Cerebellar nuclear complex (tissue), 1 donor: ENCODE data around the gene MARCHF2.
"Not testable (repeated sequence)": the region's sequence is repeated elsewhere in the genome, so short reads cannot be mapped to it uniquely, and the experiment has no call there.

Experiments
- DNase-seq, 2 experiments: peaks; one replicate each; lab custom pipeline; 2025; lab: John Stamatoyannopoulos, UW

MARCHF2 gene

DNA sequence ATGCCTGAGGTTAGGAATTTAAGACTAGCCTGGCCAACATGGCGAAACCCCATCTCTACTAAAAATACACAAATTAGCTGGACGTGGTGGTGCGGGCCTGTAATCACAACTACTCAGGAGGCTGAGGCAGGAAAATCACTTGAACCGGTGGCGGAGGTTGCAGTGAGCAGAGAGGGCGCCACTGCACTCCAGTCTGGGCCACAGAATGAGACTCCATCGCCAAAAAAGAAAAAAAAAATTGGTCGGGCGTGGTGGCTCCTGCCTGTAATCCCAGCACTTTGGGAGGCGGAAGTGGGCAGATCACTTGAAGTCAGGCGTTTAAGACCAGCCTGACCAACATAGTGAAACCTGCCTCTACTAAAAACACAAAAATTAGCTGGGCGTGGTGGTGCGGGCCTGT is 2.4 kb upstream of the MARCHF2 start:
- DNase-seq, result not testable (repeated sequence)

DNA sequence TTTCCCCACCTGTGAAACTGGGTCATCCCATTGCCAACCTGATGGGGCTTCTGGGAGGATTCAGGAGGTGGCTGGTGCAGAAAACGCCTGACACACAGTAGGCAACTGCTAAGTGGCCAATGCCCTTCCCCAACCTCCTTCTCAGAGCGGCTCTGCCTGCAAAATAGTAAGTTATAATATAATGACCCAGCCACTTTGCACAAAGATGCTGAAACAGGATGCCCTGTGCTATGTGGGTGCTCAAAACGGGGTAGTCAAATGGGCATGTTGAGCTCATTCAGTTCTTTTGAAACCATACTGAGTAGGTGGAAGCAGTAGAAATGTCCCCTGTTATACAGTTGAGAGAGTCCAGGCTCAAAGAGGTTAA is 507 bp downstream of the MARCHF2 start:
- DNase-seq, result no peak

DNA sequence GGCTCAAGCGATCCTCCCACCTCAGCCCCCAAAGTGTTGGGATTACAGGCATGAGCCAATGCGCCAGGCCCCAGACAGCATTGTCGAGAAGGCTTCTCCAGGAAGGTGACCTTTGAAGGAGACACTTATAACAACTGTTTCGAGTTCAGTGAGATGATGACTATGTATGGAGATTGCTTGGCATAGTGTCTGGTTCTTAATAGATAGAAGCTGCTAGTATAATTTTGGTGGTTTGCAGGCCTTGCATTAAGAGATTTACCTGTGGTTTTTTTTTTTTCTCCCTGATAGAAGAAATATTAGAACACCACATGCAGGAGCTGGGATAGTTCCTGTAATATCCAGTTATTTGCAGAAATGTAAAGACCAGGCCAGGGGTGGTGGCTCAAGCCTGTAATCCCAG is 3.7 kb downstream of the MARCHF2 start:
- DNase-seq, result no peak

DNA sequence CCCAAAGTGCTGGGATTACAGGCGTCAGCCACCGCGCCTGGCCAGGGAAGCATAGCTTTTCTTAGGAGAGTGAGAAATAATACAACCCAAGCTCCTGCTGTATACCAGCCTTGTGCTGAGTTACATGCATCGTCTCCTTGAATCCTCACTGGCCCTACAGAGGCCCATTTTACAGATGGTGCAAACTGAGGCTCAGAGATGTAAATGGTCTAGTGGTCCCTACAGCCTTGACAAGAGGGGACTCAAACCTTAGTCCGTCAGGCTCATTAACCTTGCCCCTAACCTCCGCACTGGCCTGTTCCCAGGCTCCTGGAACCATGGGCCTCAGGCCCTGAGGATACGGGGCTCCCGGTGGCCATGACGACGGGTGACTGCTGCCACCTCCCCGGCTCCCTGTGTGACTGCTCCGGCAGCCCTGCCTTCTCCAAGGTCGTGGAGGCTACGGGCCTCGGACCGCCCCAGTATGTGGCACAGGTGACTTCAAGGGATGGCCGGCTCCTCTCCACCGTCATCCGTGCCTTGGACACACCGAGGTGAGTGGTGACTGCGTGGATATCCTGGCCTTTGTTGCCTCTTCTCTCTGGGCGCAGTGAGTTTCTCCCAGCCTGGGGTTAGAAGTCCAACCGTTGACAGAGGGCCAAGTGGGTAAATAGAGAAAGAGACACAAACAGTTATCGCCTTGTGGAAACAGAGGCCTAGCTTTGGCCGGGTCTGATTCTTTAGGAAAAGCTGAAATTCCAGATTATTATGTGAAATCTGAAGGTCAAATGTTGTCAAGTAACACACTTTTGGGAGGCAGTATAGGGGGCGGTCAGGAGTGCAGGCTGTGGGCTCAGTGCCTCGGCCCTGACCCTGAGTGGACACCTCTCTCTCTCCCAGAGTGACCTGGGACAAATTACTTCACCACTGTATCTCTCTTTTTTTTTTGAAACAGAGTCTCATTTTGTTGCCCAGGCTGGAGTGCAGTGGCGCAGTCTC is 8.7 kb downstream of the MARCHF2 start:
- DNase-seq, result no peak

DNA sequence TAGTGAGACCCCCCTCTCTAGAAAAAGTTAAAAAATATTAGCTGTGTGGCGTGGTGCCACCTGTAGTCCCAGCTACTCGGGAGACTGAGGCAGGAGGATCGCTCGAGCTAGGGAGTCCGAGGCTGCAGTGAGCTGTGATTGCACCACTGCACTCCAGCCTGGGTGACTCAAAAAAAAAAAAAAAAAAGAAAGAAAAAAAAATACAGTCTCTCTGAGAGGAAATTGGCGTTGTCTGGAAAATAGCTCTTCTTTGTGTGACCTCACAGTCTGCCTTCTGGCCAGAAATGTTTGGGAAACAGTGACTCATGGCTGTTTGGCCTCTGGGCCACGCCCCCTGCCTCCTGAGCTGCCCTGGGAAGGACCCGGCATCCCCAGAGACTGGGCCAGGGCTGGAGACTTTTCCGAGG is 10.7 kb downstream of the MARCHF2 start:
- DNase-seq, result no peak

DNA sequence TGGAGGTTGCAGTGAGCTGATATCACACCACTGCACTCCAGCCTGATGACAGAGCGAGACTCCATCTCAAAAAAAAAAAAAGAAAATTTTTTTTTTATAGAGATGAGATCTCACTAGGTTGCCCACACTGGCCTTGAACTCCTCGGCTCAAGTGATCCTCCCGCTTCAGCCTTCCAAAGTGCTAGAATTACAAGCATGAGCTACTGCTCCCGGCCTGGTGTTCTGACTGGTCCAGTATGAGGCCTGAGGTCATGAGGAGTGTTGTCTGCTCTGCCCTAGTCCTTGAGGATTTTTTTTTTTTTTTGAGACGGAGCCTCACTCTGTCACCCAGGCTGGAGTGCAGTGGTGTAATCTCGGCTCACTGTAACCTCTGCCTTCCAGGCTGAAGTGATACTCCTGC is 12.2 kb downstream of the MARCHF2 start:
- DNase-seq, result not testable (repeated sequence)

DNA sequence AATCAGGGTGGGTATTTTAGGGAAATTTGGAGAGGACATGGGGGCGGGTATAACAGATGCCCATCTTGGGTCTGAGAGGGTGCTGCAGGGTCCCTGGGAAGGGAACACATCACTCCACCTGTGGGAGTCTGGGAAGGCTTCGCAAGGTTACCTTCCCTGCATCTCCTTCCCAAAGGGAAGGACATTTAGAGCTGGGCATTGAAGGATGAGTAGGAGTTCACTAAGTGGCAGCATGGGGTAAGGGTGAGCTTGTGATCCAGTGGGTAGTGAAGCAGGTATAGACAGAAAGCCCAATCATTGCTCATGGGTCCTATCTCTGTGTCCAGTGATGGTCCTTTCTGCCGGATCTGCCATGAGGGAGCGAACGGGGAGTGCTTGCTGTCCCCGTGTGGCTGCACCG is 13.2 kb downstream of the MARCHF2 start:
- DNase-seq, result no peak

DNA sequence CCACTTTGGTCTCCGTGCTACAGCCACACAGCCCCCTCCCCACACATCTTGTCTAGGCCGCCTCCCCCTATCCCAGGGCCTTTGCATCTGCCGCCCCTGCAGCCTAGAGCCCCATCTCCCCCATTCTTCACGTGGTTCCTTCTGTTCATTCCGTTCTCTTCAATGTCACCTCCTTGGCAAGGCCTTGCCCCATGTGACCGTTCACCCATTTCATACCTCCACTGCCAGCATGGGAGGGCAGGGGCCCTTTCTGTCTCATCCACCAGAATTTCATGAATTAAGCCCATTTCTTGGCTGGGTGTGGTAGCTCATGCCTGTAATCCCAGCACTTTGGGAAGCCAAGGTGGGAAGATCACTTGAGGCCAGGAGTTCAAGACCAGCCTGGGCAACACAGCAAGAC is 15.9 kb downstream of the MARCHF2 start:
- no peak for DNase-seq

DNA sequence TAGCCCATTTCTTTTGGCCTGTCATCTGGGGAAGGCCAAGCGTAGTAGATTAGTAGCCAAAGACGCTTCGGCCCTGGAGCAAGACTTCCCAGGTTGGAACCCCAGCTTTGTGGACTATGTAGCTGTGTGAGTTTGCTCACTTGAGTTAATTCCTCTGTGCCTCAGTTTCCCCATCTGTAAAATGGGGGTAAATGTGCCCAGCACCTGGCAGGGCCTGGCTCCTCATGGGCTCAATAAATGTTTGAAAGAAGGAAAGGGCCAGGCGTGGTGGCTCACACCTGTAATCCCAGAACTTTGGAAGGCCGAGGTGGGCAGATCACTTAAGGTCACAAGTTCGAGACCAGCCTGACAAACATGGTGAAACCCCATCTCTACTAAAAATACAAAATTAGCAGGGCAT is 16.7 kb downstream of the MARCHF2 start:
- DNase-seq, result no peak

DNA sequence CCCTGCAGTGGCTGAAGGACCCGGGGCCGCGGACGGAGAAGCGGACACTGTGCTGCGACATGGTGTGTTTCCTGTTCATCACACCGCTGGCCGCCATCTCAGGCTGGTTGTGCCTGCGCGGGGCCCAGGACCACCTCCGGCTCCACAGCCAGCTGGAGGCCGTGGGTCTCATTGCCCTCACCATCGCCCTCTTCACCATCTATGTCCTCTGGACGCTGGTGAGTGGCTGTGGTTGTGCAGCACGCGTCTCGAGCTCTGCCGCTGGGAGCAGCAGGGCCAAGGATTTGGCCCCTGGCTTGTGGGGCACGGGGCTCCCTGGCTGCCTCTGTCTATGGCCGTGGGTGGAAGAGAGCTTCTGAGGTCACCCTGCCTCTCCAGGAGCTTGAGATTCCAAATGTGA is 17.5 kb downstream of the MARCHF2 start:
- DNase-seq, result no peak

DNA sequence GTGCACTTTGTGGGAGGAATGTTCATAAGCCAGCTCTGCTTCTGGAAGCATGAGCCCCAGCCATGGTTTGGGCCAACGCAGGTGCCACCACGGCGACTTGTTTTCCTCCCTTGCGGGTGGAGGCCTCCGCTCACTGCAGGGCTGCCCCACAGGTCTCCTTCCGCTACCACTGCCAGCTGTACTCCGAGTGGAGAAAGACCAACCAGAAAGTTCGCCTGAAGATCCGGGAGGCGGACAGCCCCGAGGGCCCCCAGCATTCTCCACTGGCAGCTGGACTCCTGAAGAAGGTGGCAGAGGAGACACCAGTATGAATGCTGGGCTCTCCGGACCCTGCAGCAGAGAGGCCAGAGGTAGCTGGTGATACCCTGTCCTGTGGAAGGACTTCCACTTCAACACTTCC is 25.1 kb downstream of the MARCHF2 start:
- no peak for DNase-seq

DNA sequence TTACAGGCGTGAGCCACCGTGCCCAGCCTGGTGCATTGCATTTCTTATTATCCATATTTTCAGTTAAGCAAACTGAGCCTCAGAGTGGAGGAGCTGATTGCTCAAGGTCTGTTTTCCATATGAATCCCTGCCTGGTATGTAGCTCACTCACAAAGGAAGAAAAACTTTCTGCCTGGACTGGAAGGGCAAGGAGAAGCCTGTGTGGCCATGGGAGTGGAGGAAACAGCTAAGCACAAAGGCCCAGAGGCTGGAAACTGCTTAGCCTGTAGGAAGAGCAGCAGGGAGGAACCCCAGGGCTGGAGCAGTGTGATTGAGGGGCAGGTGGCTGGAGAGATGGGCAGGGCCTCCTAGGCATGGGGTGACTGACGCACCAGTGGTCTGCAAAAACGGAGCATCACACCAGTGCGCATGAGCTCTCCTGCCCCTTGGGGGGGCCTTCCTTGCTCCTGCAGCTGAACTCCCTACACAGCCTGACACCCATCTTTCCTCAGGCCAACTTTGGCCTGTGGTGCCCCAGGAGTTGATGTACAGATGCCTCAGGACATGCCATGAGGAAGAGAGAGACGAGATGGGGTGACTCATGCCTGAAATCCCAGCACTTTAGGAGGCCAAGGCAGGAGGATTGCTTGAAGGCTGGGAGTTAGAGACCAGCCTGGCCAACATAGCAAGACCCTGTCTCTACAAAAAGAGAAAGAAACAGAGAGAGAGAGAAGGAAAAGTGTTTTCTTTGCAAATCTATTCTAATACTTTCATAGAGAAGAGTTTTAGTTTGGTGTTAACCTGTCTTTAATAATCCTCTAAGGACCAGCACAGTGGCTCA is 28.8 kb downstream of the MARCHF2 start:
- no peak for DNase-seq

DNA sequence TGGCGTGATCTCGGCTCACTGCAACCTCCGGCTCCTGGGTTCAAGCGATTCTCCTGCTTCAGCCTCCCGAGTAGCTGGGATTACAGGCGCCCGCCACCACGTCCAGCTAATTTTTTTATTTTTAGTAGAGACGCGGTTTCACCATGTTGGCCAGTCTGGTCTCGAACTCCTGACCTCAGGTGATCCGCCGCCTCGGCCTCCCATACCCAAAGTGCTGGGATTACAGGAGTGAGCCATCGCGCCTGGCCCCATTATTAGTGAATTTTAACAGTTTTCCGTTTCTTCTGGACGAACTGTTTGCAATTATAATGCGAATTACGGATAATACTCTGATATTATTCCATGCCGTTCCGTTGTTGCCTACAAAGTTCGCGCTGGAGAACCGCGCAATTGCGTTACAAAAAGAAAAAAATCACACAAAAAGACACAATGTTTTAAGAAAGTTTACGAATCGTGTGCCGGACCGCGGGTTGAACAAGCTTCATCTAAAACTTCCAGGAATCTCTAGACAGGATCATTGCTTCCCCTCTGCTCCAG is 31.1 kb downstream of the MARCHF2 start:
- not testable (repeated sequence) for DNase-seq

DNA sequence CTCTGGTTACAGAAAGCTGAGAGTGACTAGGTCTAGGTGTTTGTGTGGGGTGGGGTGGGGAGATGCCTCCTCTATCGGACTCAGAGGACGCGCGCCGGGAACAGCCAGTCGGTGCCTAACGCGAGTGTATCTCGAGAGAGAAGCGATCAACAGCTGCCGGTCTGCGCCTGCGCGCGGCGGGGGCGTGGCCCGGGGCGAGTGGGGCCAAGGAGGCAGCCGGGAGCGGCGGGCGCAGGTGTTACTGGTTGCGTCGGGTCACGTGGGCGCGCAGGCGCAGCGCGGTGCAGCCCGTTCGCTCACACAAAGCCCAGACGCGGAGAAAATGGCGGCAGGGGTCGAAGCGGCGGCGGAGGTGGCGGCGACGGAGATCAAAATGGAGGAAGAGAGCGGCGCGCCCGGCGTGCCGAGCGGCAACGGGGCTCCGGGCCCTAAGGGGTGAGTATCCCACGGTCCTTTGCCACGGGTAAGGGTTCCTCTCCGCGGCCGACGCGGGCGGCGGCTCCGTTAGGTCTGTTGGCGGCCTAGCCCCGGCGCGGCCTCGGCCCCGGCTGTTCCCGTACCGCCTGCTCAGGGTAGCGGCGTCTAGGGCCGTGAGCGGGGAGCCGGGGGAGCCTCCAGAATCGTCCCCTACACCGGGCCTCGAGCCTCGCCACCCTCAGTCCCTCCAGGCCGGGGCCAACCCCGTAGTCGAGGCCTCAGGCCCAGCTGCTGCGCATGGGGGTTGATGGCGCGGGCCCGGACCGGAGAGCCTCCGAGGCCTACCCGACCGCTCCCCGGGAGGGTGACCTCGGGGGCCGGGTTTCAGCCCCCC is 31.8 kb downstream of the MARCHF2 start, which contains the start of gene HNRNPM:
HNRNPM (plus strand) TSS at position 299 of the 811 bp plus-strand sequence; CDS start at position 323, 24 bp downstream.
- peak; percentile 68 to 92 for DNase-seq

DNA sequence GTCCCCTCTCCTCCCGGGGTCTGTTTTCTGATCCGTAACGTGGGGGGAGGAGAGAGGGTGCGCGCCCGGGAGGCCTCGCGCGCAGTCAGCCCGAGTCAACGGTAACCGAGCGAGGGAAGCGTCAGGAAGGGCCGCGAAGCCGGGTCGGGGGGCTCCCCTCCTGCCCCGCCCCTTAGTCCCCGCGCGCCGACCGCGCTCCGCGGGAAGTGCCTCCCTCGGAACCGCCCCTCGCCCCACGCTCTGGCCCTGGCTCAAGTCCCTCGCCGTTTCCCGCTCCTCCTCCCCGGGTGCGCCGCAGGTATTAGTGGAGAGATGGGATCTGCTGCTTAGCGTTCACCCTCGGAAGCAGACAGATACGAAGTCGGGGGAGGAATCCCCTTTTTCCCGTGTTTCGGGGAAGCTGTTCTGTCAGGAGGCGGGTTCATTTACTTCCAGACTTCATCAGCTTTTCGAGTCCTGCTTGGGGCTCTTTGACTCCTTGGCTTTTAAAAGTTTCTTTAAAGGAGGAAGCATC is 32.4 kb downstream of the MARCHF2 start:
- DNase-seq, result no peak

DNA sequence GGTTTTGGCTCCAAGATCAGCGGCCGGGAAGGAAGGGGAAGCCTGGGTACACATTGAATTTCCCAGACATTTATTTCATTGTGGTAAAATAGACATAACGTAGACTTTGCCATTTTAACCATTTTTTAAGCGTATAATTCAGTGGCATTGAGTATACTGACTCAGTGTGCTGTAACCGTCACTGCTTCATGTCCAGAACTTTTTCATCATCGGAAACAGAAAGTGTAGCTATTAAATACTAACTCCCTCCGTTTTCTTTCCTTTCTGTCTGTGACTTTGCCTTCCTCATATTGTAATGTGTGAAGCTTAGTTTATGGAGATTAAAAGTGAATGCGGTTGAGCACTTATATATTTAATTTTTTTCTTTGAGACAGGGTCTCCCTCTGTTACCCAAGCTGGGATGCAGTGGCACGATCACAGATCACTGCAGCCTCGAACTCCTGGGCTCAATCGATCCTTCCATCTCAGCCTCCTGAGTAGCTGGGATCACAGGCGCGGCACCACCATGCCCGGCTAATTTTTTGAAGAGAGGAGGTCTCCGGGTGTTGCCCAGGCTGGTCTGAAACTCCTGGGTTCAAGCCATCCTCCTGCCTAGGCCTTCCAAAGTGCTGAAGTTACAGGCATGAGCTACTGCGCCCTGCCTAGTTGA is 33.1 kb downstream of the MARCHF2 start:
- DNase-seq, result no peak

DNA sequence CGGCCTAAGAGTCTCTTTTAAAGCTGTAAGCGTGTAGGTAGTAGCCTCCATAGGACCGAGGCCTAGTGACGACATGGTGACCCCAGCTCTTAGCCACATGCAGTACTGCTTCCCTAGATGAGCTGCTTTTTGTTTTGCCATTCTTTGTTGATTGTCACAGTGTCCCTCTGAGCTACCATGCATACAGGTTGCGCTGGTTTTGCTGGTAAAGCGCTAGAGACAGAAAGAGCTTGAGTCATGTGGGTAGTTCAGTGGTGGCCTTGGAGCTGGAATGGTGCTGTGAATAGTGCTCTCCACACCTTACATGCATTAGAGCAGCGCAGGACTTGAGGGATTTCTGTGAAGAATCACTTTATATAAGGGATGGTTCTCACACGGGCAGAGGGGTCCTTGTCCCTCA is 36.7 kb downstream of the MARCHF2 start:
- DNase-seq, result no peak

DNA sequence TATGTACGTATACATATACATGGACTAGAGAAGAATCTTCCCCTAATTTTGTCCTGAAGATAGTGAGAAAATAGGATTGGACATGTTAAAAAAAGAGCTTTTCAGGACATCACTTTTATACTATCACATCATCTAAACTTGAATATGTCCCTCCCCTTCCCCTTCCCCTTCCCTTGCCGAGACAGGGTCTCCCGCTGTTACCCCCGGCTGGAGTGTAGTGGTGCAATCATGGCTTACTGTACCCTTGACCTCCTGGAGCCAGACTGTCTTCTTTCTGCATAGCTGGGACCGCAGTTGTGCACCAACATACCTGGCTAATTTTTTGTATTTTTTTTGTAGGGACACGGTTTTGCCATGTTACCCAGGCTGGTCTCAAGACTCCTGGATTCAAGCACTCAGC is 38.3 kb downstream of the MARCHF2 start:
- DNase-seq, result no peak

DNA sequence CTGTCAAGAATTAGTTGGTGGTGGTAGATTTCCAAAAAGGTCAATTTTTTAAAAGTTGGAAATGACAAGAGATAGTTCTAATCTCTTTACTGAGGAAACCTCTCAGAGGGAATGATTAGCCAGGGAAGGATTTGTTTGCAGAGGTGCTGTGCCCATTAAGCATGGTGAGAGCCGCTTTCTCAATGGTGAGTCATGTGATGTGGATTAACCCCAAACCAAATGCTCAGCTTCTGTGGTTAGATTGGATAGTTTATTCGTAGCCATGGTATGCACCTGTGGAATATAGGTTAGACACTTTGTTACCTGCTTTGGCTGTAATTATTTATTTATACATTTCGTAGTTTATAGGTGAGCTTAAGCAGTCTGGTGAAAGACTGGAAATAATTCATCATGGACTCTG is 38.8 kb downstream of the MARCHF2 start:
- DNase-seq, result no peak

DNA sequence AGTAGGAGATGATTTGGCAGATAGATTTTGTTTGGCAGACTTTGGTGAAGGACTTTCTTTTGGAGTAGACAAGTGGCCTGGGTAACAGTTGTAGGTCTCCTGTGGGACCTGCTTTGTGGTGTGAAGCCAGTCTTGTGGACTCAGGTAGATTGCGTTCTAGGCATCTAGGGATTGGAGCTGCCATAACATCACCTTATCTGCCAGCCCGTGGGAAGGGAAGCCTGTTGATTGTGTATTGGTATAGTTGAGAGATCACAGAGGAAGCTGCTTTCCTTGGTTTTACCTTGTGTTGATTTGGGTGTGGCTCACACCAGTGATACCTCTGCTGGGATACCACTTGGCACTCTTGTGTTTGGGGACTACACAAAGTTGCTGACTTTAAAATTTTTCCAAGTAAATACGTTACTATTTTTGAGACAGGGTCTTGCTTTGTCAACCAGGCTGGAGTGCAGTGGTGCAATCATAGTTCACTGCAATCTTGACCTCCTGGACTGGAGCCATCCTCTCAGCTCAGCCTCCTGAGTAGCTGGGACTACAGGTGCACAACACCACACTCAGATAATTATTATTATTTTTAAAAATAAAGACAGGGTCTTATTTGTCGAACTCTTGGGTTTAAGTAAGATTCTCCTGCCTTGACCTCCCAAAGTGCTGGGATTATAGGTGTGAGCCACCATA is 39.5 kb downstream of the MARCHF2 start:
- DNase-seq, result no peak
